Stimulated activated CD4-positive, alpha-beta T cell treated with anti-CD3 and anti-CD28 coated beads, TNF-alpha, amount 100 ng/mL, for 48 hours (primary cell): ENCODE data around the gene COQ3.

Experiments
- DNase-seq, 3 donors: peaks; one replicate each; pipeline ENCODE4 v3.0.0-alpha.2; 2020; ENCODE audit warnings: low read depth in 3 of 3

Gene COQ3

DNA sequence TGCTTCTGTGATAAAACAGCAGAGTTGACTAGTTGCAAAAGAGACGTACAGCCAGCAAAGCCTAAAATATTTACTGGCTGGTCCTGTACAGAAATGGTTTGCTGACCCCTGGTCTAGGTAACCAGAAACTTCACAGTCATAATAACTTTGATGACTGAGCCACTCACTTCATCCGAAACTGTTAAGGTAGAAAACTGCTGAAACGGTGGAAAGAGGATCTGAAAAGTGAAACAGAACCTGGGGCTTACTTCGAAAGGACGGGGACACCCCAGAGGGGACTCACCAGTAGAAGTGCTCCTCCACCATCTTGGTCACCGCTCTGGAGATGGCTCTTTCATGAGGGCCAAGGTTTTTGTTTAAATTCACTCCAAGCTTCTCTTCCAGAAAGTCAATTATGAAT, 60.9 kb downstream of the COQ3 start:
- DNase-seq: no peak

DNA sequence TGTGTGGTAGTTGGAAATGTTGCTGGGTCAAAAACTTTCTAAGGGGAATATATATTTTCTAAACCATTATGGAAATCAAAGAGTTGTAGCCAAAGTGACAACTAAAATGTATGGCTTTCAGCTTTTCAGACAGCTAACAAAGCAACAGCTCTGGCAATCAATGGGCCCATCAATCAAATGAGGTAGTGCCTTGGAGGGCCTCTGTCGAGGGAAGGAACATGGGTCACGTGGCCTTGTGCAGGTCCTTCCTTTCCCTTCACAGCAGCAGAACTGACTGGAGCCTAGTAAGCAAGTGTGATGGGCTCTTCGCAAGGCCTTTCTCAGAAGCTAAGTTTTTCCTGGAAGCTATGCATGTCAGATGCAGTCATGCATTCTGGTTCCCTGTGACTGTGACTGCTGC, 62.5 kb downstream of the COQ3 start:
- no peak for DNase-seq

DNA sequence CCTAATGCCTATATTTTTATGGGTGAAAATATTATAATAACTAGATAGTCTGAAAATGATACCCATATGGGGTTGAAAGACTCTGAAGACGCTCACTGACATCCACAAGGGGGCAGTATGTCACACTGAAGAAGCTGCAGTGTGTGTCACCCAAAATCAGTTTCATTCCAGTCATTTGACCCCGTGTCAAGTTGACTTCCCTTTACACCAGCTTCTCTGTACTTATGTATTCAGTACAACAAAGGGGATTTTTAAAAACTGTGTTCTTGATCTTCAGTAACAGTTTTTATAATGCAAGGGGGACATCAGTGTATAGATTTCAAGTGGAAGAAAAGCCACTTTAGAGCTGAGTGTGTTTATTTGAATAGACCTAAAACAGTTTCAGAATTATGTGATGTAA, 63.8 kb downstream of the COQ3 start:
- peak; percentile 41 to 60 (median 46) for DNase-seq

DNA sequence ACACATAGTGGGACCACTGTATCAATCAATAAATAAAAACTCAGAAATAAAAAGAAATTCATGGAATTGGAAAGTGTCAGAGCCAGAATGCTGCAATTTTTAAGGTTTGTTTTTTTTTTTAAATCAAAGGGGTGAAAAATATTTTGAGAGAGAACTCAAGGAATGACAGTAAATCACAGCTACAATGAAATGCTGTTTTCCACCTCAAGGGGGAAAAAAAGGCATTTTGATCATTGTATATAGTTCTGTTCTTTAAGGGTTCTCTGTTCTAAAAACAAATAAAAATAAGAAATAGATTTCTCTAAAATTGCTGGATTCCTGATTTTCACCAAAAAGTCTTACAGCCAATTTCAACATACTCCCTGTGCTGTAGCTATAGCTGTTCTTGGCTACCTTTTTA, 69.0 kb downstream of the COQ3 start:
- DNase-seq: no peak
